HCT116 (cell line): ENCODE data around the gene MXRA7.

ENCODE experiments used
- POLR2A ChIP-seq: IDR thresholded peaks from 2 replicates; pipeline ENCODE4 v1.7.0; 2011; ENCODE audit warnings: borderline replicate concordance; ENCODE audit not compliant: insufficient read depth, insufficient read length; ENCODE audit errors: extremely low read depth
- POLR2AphosphoS5 ChIP-seq: IDR thresholded peaks from 2 replicates; pipeline ENCODE4 v1.6.1; 2011; ENCODE audit warnings: mild to moderate bottlenecking, low read depth, low read length, moderate library complexity
- SIN3A ChIP-seq: IDR thresholded peaks from 2 replicates; pipeline ENCODE4 v1.6.1; 2012; ENCODE audit warnings: low read depth
- YY1 ChIP-seq: IDR thresholded peaks from 2 replicates; pipeline ENCODE4 v1.6.1; 2011; ENCODE audit warnings: low read length, low read depth, moderate library complexity, mild to moderate bottlenecking; ENCODE audit not compliant: insufficient replicate concordance; ENCODE audit errors: extremely low read depth
- ZFX ChIP-seq: fragments of 450-650 bp; IDR thresholded peaks from 2 replicates; pipeline ENCODE4 v1.6.1; 2017
- TF ChIP-seq, protein P1 (sequence below), 3 experiments: fragments of 200-600 bp in 1 of 3; sonication (generic) in 1 of 3; IDR thresholded peaks in 2 of 3; conservative IDR thresholded peaks in 1 of 3; 2 replicates each; pipeline ENCODE4 v1.5.1; 2012 to 2017; ENCODE audit warnings: low read depth in 2 of 3, low read length in 2 of 3, antibody characterized with exemption in 1 of 3, borderline replicate concordance in 1 of 3, control low read depth in 1 of 3, mild to moderate bottlenecking in 1 of 3, mixed read lengths in 1 of 3, mixed run types in 1 of 3, moderate library complexity in 1 of 3; ENCODE audit not compliant: insufficient read depth in 1 of 3
- TF ChIP-seq, protein P2 (sequence below): IDR thresholded peaks from 2 replicates; pipeline ENCODE4 v1.6.1; 2012

DNA sequence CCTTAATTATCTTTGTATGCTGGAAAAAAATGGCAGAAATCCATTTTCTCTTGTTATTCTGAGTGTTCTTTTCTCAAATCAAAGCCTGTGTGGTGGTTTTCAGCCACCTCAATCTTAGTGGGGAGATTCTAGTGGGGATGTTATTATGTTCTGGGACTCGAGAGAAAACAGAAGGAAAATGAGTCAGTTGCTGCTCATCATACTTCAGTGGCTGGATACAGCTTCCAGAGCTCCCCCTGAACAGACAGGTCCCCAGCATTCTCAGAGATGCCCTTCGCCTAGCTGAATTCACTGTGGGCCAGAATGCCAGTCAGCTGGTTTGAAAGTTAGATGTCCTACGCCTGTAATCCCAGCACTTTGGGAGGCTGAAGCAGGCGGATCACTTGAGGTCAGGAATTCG lies 75.7 kb downstream of the MXRA7 start:
- TF ChIP-seq, protein P1, sequence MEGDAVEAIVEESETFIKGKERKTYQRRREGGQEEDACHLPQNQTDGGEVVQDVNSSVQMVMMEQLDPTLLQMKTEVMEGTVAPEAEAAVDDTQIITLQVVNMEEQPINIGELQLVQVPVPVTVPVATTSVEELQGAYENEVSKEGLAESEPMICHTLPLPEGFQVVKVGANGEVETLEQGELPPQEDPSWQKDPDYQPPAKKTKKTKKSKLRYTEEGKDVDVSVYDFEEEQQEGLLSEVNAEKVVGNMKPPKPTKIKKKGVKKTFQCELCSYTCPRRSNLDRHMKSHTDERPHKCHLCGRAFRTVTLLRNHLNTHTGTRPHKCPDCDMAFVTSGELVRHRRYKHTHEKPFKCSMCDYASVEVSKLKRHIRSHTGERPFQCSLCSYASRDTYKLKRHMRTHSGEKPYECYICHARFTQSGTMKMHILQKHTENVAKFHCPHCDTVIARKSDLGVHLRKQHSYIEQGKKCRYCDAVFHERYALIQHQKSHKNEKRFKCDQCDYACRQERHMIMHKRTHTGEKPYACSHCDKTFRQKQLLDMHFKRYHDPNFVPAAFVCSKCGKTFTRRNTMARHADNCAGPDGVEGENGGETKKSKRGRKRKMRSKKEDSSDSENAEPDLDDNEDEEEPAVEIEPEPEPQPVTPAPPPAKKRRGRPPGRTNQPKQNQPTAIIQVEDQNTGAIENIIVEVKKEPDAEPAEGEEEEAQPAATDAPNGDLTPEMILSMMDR (IDR thresholded peaks at IDR 0.05 in 2 of 3, conservative IDR thresholded peaks at IDR 0.05 in 1 of 3; ENCODE audit: borderline replicate concordance in 1 of 3, insufficient read depth in 1 of 3, low read depth in 2 of 3, low read length in 2 of 3), result no peak
- TF ChIP-seq POLR2A, result no peak
- TF ChIP-seq, protein P2, sequence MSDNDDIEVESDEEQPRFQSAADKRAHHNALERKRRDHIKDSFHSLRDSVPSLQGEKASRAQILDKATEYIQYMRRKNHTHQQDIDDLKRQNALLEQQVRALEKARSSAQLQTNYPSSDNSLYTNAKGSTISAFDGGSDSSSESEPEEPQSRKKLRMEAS, result no peak
- no peak for TF ChIP-seq YY1
- TF ChIP-seq POLR2AphosphoS5, result no peak
- TF ChIP-seq ZFX, result no peak
- TF ChIP-seq SIN3A, result no peak
